ENCODE data around the gene ZNF778. TPM values are rescaled to one million over a fixed set of nuclear protein-coding genes. Genes with fewer than 3 reads are reported as not detected.
A peak's percentile ranks its signal among the peaks of the same experiment; 100 is the strongest.
"Not testable (repeated sequence)": the region's sequence is repeated elsewhere in the genome, so short reads cannot be mapped to it uniquely, and the experiment has no call there.

ZNF778 gene
- total RNA-seq, 4 donors from 2014 or later: 11.2 to 17.2 (median 13.9) TPM

DNA sequence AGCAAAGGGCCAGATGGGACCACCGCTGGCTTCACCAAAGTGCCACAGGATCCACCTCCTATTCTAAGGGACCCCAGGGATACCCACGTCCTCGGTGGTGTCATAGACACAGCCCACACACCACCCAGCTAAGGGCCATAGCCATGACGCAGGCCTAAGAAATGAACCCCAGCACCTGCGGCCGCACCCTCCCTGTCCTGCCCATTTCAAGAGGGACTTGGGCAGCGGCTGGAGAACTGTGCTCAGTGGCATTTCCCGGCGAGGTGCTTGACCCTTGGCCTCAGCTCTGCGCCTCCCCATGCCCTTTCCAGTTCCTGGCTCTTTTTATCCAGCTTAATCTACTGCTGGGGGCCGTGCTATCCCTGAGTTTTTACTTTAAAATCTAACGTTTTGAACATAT lies 27.3 kb downstream of the ZNF778 start:
- Histone ChIP-seq H3K27ac (replicated peaks in 1 of 4) (no peak overlapping the region), H3K4me1 (peaks cover 12 to 37% (median 37%) of the 10 kb centered on the region in 4 donors), H3K9me3 (no peaks in the 10 kb centered on the region), H3K27me3 (no peaks in the 10 kb centered on the region), H3K4me3 (no peak overlapping the region), H3K36me3 (no peaks in the 10 kb centered on the region)
- DNase-seq (ENCODE audit: extremely low spot score): no peak
- TF ChIP-seq POLR2A (IDR thresholded peaks at IDR 0.05; ENCODE audit: low read depth): no peak
- 63% methylated on average over 11 of the region's 12 CpGs for WGBS
- intact Hi-C loops (cut with DNase I): loop anchor here (5.0 to 10.0 kb wide), 2 partner anchors 50 to 263 kb away; partner anchors contain the start of gene SPG7

DNA sequence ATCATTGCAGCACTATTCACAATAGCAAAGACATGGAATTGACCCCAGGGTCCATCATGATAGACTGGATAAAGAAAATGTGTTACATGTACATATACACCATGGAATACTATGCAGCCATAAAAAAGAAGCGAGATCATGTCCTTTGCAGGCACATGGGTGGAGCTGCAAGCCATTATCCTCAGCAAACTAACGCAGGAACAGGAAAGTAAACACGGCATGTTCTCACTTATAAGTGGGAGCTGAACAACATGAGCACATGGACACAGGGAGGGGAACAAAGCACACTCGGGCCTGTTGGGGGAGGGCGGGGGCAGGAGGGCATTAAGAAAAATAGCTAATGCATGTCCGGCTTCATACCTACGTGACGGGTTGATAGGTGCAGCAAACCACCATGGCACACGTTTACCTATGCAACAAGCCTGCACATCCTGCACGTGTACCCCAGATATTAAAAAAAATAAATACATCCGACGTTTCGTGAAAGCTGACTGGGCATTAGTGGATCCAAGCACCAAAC lies 28.9 kb downstream of the ZNF778 start:
- intact Hi-C loops (cut with DNase I): loop anchor here (10.0 kb wide), 1 partner anchor 48 kb away; no protein-coding TSS in a partner anchor
- Histone ChIP-seq H3K36me3 (no peaks in the 10 kb centered on the region), H3K27me3 (no peaks in the 10 kb centered on the region), H3K4me1 (peaks cover 12 to 29% (median 25%) of the 10 kb centered on the region in 4 donors), H3K27ac (replicated peaks in 1 of 4) (peak overlapping the region in 1 of 4 donors; percentile 65), H3K9me3 (no peaks in the 10 kb centered on the region), H3K4me3 (peak overlapping the region; percentile 55 to 76 (median 62))
- 48% methylated on average over 13 of the region's 13 CpGs for WGBS
- no peak for TF ChIP-seq POLR2AphosphoS5 (IDR thresholded peaks at IDR 0.05)
- TF ChIP-seq, protein P1, sequence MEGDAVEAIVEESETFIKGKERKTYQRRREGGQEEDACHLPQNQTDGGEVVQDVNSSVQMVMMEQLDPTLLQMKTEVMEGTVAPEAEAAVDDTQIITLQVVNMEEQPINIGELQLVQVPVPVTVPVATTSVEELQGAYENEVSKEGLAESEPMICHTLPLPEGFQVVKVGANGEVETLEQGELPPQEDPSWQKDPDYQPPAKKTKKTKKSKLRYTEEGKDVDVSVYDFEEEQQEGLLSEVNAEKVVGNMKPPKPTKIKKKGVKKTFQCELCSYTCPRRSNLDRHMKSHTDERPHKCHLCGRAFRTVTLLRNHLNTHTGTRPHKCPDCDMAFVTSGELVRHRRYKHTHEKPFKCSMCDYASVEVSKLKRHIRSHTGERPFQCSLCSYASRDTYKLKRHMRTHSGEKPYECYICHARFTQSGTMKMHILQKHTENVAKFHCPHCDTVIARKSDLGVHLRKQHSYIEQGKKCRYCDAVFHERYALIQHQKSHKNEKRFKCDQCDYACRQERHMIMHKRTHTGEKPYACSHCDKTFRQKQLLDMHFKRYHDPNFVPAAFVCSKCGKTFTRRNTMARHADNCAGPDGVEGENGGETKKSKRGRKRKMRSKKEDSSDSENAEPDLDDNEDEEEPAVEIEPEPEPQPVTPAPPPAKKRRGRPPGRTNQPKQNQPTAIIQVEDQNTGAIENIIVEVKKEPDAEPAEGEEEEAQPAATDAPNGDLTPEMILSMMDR (IDR thresholded peaks at IDR 0.05): no peak
- no peak for TF ChIP-seq POLR2A (IDR thresholded peaks at IDR 0.05; ENCODE audit: low read depth)
- TF ChIP-seq EP300 (IDR thresholded peaks at IDR 0.05): no peak
- no peak for DNase-seq (ENCODE audit: extremely low spot score)

DNA sequence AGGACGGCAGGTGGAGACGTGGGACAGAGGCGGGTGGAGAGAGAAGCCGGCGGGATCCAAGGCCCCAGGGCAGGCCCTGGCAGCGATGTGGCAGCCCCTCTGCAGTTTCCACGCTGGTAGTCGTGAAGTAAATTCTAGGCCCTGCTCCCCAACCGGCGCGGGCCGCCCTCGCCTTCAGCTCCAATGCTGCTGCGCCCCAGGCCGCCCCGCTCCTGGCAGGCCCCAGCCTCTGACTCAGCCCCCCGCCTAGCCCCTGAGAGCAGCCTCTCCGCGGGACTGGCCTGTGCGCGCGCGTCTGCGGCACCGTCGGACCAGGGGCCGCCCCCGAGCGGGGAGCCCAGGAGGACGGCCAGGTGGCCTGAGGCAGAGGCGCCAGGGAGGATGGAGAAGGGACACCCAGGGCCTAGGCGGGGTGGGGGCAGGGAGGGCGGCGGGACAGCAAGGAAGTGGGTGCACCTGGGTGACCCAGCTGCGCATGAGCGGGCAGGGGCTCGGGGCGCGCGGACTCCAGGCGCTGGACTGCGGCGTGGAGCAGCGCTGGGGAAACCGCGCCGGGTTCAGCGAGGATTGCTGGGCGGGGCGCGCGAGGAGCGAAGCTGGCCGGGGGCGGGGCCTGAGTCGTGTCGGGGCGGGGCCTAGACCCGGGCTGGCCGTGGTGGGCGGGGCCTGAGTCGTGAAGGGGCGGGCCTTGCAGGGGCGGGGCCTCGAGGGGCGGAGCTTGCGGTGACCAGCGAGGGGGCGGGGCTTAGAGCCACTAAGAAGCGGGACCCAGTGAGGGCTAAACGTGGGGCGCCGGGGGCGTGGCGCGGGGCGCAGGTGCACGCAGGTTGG lies 29.6 kb downstream of the ZNF778 start:
- intact Hi-C loops (cut with DNase I): loop anchor here (10.0 kb wide), 1 partner anchor 48 kb away; no protein-coding TSS in a partner anchor

DNA sequence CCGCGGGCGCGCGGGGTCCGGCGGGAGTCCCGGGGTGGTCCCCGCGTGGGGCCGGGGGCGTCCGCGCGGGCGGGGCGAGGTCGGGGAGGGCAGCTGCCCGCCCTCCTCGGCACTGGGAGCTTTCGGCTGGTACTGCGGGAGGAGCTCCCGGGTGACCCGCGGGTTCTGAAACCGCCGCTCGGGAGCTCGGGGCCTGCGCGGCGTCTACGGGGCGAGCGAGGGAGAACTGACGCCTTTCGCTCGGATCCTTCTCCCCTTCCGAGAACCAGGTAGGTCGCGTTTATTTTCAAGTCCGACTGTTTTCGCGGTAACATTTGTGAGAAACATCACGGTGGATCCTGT lies 30.2 kb downstream of the ZNF778 start:
- no CpG with 5 or more reads among the region's 45 CpGs for WGBS
- intact Hi-C loops (cut with DNase I): loop anchor here (10.0 kb wide), 1 partner anchor 47 kb away; no protein-coding TSS in a partner anchor
- not testable (repeated sequence) for H3K9me3 ChIP-seq; H3K36me3 ChIP-seq; H3K27me3 ChIP-seq; DNase-seq (ENCODE audit: extremely low spot score)
- H3K4me3 ChIP-seq: peak overlapping the region; percentile 55 to 76 (median 62)
- H3K27ac ChIP-seq (replicated peaks in 1 of 4): peak overlapping the region in 2 of 4 donors; percentile 47 to 54
- H3K4me1 ChIP-seq: peaks cover 9 to 21% (median 19%) of the 10 kb centered on the region in 4 donors

More for the DNA sequence above, 29.6 kb downstream of the ZNF778 start:
- no peak for TF ChIP-seq EP300 (IDR thresholded peaks at IDR 0.05)
- TF ChIP-seq POLR2AphosphoS5 (IDR thresholded peaks at IDR 0.05): peak in 1 of 2 donors; percentile 49
- no peak for TF ChIP-seq POLR2A (IDR thresholded peaks at IDR 0.05; ENCODE audit: low read depth)
- TF ChIP-seq, protein P1 (IDR thresholded peaks at IDR 0.05): no peak
- Histone ChIP-seq H3K27me3 (no peaks in the 10 kb centered on the region), H3K27ac (replicated peaks in 1 of 4) (peak overlapping the region in 3 of 4 donors; percentile 47 to 65 (median 54)), H3K36me3 (no peaks in the 10 kb centered on the region), H3K9me3 (no peaks in the 10 kb centered on the region), H3K4me1 (peaks cover 9 to 22% (median 20%) of the 10 kb centered on the region in 4 donors), H3K4me3 (peak overlapping the region; percentile 55 to 76 (median 62))
- 8% methylated on average over 12 of the region's 78 CpGs for WGBS
- DNase-seq (ENCODE audit: extremely low spot score): peak; percentile 97

DNA sequence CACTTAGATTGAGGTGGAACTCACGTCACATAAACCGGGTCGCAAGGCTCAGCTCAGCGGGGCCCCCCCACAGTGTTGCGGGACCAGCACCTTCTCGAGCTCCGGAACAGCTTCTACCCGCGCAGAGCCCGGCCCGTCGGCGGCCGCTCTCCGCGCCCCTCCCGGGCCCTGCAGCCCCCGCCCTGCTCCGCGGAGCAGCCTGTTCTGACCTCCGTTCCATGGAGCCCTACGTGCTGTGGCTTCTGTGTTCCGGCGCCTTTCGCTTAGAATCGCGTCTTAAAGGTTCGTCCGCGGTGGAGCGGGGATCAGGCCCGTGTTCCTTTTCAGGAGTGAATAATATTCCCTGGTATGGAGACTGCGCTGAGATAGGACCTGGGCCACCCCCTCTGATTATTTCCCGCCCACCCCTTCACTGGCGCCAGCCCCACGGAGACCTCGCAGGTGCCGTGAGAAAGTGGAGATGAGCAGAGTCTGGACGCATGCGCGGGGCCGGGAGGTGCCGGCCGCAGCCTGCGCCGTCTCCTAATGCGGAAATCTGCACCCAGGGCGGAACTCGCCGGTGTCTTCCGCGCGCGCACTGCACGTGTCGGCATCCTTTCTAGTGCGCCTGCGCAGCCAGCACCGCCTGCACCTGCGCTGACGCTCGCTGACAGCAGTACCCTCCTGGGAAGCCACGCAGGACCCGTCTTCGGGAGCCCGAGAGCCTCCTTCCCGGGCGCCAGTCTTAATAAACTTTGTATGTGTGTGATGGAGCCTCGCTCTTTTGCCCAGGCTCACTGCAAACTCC lies 30.9 kb downstream of the ZNF778 start:
- no peaks in the 10 kb centered on the region for H3K27me3 ChIP-seq
- H3K4me3 ChIP-seq: peak overlapping the region; percentile 55 to 76 (median 62)
- WGBS: 40% methylated on average over 14 of the region's 69 CpGs

More for the DNA sequence above, 30.9 kb downstream of the ZNF778 start:
- DNase-seq (ENCODE audit: extremely low spot score): no peak
- peaks cover 9 to 21% (median 19%) of the 10 kb centered on the region in 4 donors for H3K4me1 ChIP-seq
- no peak overlapping the region for H3K27ac ChIP-seq (replicated peaks in 1 of 4)
- TF ChIP-seq EP300 (IDR thresholded peaks at IDR 0.05) (no peak), POLR2A (IDR thresholded peaks at IDR 0.05; ENCODE audit: low read depth) (no peak), POLR2AphosphoS5 (IDR thresholded peaks at IDR 0.05) (no peak)
- TF ChIP-seq, protein P1 (IDR thresholded peaks at IDR 0.05): no peak
- H3K9me3 ChIP-seq: no peaks in the 10 kb centered on the region
- H3K36me3 ChIP-seq: no peaks in the 10 kb centered on the region
- intact Hi-C loops (cut with DNase I): loop anchor here (10.0 kb wide), 1 partner anchor 46 kb away; no protein-coding TSS in a partner anchor

All from esophagus muscularis mucosa (tissue), 4 donors.